Hippocampal formation (tissue), 2 donors: ENCODE measurements around the gene PXN.
A peak's percentile ranks its signal among the peaks of the same experiment; 100 is the strongest.
"Not testable (repeated sequence)": the region's sequence is repeated elsewhere in the genome, so short reads cannot be mapped to it uniquely, and the experiment has no call there.

Experiments
- DNase-seq, 2 donors: peaks; one replicate each; lab custom pipeline; 2025; lab: John Stamatoyannopoulos, UW

The PXN gene

GRCh38 chr12:120262852-120263747 lies 2.4 kb downstream of the PXN start:
- no peak for DNase-seq

GRCh38 chr12:120261951-120262851 lies 3.3 kb downstream of the PXN start:
- peak in 1 of 2 donors; percentile 29 for DNase-seq

GRCh38 chr12:120260607-120261006 lies 4.9 kb downstream of the PXN start:
- DNase-seq = no peak

- no peak for DNase-seq
Measured at GRCh38 chr12:120259418-120260202, 5.9 kb downstream of the PXN start.

GRCh38 chr12:120258323-120258896 lies 7.1 kb downstream of the PXN start:
- no peak for DNase-seq

GRCh38 chr12:120257041-120257821 lies 8.3 kb downstream of the PXN start:
- peak; percentile 36 to 44 for DNase-seq

GRCh38 chr12:120254809-120255208 lies 10.7 kb downstream of the PXN start:
- DNase-seq = no peak

GRCh38 chr12:120253313-120253712 lies 12.2 kb downstream of the PXN start:
- DNase-seq = not testable (repeated sequence)

- DNase-seq = no peak
Measured at GRCh38 chr12:120252071-120252906, 13.2 kb downstream of the PXN start.

- not testable (repeated sequence) for DNase-seq
Measured at GRCh38 chr12:120251364-120252070, 14.0 kb downstream of the PXN start.

GRCh38 chr12:120249875-120250795 lies 15.4 kb downstream of the PXN start:
- no peak for DNase-seq

- DNase-seq = no peak
Measured at GRCh38 chr12:120249266-120249874, 16.2 kb downstream of the PXN start.

- DNase-seq = no peak
Measured at GRCh38 chr12:120247621-120248030, 17.9 kb downstream of the PXN start.

- no peak for DNase-seq
Measured at GRCh38 chr12:120247183-120247582, 18.3 kb downstream of the PXN start.

GRCh38 chr12:120246705-120247104 lies 18.8 kb downstream of the PXN start:
- DNase-seq = not testable (repeated sequence)

- no peak for DNase-seq
Measured at GRCh38 chr12:120242971-120243699, 22.4 kb downstream of the PXN start.

- DNase-seq = no peak
Measured at GRCh38 chr12:120242275-120242799, 23.2 kb downstream of the PXN start.
